Measurements from ENCODE around the gene IGSF21. TPM values are rescaled to one million over a fixed set of nuclear protein-coding genes. Genes with fewer than 3 reads are reported as not detected.

Gene IGSF21
- total RNA-seq, 4 donors from 2014 or later: 0.11 to 2.6 (median 0.69) TPM

DNA sequence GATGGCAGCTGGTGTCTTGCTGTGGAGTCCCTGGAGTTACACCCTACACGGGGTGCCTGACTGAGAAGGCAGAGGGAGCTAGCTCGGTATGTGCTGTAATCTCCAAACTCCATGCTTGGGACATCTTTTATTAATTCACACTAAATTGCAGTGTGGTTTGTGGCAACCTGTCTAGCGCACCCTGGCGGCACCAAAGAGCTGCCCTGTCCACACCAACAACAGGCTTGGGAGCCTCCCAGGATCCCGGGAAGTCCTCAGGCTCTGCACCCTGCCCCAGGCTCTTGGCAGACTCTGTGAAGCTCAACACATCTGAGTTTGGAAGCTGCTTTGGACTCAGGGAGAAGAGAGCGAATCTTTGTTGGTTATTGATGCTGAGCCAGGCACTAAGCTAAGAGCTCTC, 138.9 kb downstream of the IGSF21 start:
- H3K9me3 ChIP-seq: no peaks in the 10 kb centered on the region
- no peak for DNase-seq
- H3K27me3 ChIP-seq: no peaks in the 10 kb centered on the region
- H3K4me3 ChIP-seq (replicated peaks in 1 of 3): no peak overlapping the region
- intact Hi-C loops (cut with DNase I): no loop called here
- H3K36me3 ChIP-seq: no peaks in the 10 kb centered on the region
- H3K4me1 ChIP-seq: no peaks in the 10 kb centered on the region
- no peak for TF ChIP-seq POLR2A (IDR thresholded peaks at IDR 0.05)
- TF ChIP-seq, protein P1, sequence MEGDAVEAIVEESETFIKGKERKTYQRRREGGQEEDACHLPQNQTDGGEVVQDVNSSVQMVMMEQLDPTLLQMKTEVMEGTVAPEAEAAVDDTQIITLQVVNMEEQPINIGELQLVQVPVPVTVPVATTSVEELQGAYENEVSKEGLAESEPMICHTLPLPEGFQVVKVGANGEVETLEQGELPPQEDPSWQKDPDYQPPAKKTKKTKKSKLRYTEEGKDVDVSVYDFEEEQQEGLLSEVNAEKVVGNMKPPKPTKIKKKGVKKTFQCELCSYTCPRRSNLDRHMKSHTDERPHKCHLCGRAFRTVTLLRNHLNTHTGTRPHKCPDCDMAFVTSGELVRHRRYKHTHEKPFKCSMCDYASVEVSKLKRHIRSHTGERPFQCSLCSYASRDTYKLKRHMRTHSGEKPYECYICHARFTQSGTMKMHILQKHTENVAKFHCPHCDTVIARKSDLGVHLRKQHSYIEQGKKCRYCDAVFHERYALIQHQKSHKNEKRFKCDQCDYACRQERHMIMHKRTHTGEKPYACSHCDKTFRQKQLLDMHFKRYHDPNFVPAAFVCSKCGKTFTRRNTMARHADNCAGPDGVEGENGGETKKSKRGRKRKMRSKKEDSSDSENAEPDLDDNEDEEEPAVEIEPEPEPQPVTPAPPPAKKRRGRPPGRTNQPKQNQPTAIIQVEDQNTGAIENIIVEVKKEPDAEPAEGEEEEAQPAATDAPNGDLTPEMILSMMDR (IDR thresholded peaks at IDR 0.05): no peak
- H3K27ac ChIP-seq: no peak overlapping the region
- WGBS, 2 donors: 72 to 80% methylated on average over 6 of the region's 6 CpGs

GRCh38 chr1:18247151-18247550, 139.6 kb downstream of the IGSF21 start:
- no peaks in the 10 kb centered on the region for H3K4me1 ChIP-seq
- H3K9me3 ChIP-seq: no peaks in the 10 kb centered on the region
- intact Hi-C loops (cut with DNase I): no loop called here
- DNase-seq: no peak
- TF ChIP-seq, protein P1 (IDR thresholded peaks at IDR 0.05): no peak
- no peak for TF ChIP-seq POLR2A (IDR thresholded peaks at IDR 0.05)
- no peaks in the 10 kb centered on the region for H3K27me3 ChIP-seq
- 44 to 46% methylated on average over 4 of the region's 4 CpGs for WGBS, 2 donors
- no peak overlapping the region for H3K4me3 ChIP-seq (replicated peaks in 1 of 3)
- no peaks in the 10 kb centered on the region for H3K36me3 ChIP-seq
- H3K27ac ChIP-seq: no peak overlapping the region

DNA sequence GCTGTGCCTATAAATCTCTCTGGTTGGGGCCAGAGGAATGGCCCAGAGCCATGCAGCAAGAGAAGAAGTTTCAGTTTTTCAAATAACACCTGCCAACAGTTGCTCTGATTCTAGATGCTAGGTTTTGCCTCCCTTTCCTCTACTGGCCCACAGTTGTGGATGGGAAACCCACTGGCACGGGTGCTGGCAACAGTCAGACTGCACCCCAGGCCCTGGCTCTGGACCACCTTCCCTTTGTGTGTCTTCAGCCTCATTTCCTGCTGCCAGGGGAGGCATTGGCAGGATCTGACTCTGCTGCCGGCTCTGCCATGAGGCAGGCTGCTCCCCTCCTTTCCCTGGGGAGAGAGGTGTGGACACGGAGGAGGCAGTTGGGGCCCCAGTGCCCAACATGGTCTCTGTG, 142.0 kb downstream of the IGSF21 start:
- no peak overlapping the region for H3K27ac ChIP-seq
- no peaks in the 10 kb centered on the region for H3K4me1 ChIP-seq
- TF ChIP-seq, protein P1 (IDR thresholded peaks at IDR 0.05): no peak
- 53% methylated on average over 3 of the region's 3 CpGs for WGBS, 2 donors
- H3K9me3 ChIP-seq: no peaks in the 10 kb centered on the region
- no peaks in the 10 kb centered on the region for H3K36me3 ChIP-seq
- no peaks in the 10 kb centered on the region for H3K27me3 ChIP-seq
- intact Hi-C loops (cut with DNase I): no loop called here
- DNase-seq: no peak
- H3K4me3 ChIP-seq (replicated peaks in 1 of 3): no peak overlapping the region

DNA sequence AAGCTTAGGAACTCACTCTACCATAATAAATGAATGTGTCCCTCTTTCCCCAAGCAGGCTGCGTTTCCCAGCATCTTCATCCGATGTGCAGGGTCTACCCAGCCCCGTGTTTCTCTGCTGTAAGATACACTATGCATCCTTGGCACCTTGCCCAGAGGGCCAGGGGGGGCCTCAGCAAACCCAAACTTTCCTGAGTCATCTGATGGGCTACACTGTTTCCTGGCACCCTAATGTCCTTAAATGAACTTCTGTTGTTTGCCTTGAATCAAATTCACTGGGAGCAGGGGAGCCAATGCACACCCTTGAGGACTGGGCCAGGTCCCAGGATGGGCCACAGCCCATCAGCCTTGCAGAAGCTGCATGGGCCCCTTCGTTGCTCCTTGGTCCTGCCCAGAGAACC, 145.5 kb downstream of the IGSF21 start:
- no peak for TF ChIP-seq POLR2A (IDR thresholded peaks at IDR 0.05)
- TF ChIP-seq, protein P1 (IDR thresholded peaks at IDR 0.05): no peak

GRCh38 chr1:18256282-18257235, 149.0 kb downstream of the IGSF21 start:
- H3K27me3 ChIP-seq: no peaks in the 10 kb centered on the region
- intact Hi-C loops (cut with DNase I): no loop called here
- no peaks in the 10 kb centered on the region for H3K4me1 ChIP-seq
- no peaks in the 10 kb centered on the region for H3K36me3 ChIP-seq
- no peaks in the 10 kb centered on the region for H3K9me3 ChIP-seq
- H3K4me3 ChIP-seq (replicated peaks in 1 of 3): no peak overlapping the region
- WGBS, 2 donors: 37 to 48% methylated on average over 12 to 16 of the region's 18 CpGs
- peak; percentile 47 to 74 for DNase-seq
- no peak overlapping the region for H3K27ac ChIP-seq
- TF ChIP-seq, protein P1 (IDR thresholded peaks at IDR 0.05): no peak
- TF ChIP-seq POLR2A (IDR thresholded peaks at IDR 0.05): peak in 1 of 2 donors; percentile 8

More for the DNA sequence above, 145.5 kb downstream of the IGSF21 start:
- Histone ChIP-seq H3K9me3 (no peaks in the 10 kb centered on the region), H3K36me3 (no peaks in the 10 kb centered on the region), H3K27ac (no peak overlapping the region), H3K4me3 (replicated peaks in 1 of 3) (no peak overlapping the region), H3K27me3 (no peaks in the 10 kb centered on the region), H3K4me1 (no peaks in the 10 kb centered on the region)
- WGBS, 2 donors: 58 to 63% methylated on average over 3 to 4 of the region's 4 CpGs
- no peak for DNase-seq
- intact Hi-C loops (cut with DNase I): no loop called here

Data from thyroid gland (tissue), 4 donors.